Stimulated activated CD8-positive, alpha-beta memory T cell treated with anti-CD3 and anti-CD28 coated beads, Interleukin-4, amount 100 ng/mL, for 4 hours (primary cell): Measurements from ENCODE around the gene DHRS13.

Experiments used
- DNase-seq, 2 donors: peaks; one replicate each; pipeline ENCODE4 v3.0.0-alpha.2; 2020; ENCODE audit warnings: low read depth in 2 of 2, low spot score in 1 of 2

DHRS13 gene

DNA sequence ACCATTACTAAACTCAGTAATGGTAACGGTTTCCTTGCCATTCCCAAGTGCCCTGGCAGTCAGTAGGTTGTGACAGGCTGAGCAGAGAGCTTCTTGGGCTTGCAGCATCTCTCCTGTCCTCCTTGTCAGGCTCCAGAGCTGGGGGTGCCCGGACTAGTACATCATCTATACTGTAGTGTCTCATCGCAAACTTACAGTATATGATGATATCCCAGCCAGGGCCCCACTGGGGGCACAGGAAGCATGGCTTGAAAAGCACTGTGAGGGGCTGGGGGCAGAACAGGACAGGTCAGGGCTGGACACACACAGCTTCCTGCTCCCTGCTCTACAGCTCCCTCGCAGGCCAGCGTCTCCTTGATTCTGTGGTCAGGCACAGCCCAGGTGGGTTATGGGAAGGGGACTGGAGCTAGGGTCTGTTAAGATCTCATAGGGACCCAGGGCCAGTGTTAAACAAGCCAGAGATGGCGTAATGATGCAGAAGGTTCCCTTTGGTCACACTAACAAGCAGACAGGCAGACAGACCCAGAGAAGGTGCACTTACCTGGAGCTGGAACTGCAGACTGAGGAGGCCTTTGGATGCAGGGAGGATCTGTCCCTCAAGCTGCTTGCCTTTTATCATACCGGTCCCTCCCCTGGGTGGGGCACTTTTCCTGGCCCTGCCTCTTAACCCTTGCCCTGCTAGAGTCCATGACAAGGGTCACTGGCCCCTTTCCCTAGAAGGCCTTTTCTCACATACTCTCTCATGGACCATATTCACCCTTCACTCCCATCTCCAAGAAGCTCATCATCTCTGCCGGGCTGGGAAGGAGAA is 41.3 kb downstream of the DHRS13 start:
- no peak for DNase-seq

DNA sequence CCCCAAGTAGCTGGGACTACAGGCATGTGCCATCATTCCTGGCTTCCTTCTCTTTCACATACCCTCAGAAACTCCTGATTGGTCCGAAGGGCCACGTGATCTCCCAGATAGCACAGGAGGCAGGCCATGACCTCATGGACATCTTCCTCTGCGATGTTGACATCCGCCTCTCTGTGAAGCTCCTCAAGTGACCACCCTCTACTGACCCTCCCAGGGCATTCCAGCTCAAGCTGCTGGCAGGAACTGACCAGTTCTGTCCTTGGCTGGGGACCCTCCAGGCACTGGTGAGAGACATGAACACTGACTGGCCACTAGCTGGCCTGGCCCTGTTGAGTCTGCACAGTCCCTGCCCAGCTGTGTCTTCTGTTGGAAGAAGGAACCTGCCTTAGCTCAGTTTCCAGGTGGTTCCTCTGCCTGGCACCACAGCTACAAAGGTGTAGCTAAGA is 42.5 kb downstream of the DHRS13 start:
- DNase-seq: no peak

DNA sequence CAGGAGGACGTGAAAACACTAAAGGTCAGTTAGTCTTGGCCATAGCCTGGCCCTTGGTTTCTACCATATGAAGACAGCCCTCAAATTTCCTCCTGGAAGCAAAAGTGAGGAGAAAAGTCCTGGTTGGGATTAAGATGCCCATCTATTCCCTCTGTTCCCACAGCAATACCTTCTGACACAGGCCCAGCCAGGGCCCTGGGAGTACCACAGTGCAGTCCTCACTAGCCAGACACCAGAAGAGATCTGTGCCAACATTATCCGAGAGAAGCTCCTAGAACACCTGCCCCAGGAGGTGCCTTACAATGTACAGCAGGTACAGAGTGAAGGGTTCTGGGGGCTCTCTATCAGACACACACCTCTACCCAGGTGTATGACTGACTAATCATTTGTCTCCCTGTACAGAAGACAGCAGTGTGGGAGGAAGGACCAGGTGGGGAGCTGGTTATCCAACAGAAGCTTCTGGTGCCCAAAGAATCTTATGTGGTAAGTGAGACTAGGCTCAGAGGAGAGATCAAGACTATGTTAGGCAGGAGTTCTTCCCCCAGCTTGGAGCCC is 44.0 kb downstream of the DHRS13 start:
- no peak for DNase-seq

DNA sequence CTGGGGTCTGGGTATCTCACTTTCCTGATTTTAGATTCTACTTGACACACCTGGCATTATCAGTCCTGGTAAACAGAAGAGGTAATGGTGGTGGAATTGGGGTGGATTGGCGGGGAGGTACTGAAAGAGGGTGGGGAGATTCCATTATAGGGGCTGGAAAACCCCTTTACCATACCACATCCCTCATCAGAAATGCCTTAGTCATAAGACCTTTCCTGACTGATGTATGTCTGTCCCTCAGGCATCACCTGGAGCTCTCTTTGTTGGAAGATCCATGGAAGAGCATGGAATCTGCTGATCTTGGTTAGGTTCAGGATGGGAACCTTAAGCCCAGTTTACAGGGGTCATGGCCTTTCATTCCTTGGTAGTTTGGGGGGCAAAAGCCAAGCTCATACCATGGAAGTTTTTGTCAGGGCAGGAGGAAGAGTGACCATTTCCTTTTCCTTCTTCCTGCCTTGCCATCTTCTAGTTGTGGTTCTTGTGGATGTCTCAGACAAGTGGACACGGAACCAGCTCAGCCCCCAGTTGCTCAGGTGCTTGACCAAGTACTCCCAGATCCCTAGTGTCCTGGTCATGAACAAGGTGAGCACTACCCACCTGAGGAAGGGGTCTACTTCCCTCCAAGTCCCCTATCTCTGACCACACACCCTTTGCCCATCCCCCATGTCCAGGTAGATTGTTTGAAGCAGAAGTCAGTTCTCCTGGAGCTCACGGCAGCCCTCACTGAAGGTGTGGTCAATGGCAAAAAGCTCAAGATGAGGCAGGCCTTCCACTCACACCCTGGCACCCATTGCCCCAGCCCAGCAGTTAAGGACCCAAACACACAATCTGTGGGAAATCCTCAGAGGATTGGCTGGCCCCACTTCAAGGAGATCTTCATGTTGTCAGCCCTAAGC is 44.7 kb downstream of the DHRS13 start:
- no peak for DNase-seq

DNA sequence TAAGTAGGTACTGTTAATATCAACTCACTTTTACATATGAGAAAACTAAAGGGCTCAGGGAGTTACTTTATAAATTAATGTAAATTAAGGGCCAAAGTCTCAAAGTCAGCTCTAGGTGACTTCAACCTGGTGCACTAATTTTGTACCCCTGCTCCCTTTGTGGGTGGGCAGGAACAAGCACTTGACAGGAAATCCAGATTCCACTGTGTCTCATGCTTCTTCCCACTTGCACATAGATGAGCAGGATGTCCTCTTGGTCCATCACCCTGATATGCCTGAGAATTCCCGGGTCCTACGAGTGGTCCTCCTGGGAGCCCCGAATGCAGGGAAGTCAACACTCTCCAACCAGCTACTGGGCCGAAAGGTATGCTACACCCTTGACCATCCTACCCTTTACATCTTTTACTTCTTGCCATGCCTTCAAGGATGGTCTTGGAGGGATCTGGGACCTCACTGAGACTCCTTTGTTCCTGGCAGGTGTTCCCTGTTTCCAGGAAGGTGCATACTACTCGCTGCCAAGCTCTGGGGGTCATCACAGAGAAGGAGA is 46.8 kb downstream of the DHRS13 start:
- no peak for DNase-seq

DNA sequence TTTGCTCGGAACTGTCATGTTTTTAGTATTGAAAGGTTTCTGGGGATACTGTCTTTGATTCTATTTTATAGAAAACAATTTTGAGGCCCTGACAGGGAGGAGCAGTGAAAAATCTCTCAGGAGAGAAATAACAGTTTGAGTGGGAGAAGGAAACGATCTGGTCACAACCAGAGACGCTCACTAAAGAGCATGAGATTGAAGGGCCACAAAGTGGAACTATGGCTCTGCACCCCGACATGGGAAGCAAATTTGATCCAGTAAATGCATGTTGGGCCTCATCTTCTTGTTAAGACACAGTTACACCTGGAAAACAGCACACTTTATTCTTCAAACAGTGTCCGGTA is 47.6 kb downstream of the DHRS13 start:
- no peak for DNase-seq

DNA sequence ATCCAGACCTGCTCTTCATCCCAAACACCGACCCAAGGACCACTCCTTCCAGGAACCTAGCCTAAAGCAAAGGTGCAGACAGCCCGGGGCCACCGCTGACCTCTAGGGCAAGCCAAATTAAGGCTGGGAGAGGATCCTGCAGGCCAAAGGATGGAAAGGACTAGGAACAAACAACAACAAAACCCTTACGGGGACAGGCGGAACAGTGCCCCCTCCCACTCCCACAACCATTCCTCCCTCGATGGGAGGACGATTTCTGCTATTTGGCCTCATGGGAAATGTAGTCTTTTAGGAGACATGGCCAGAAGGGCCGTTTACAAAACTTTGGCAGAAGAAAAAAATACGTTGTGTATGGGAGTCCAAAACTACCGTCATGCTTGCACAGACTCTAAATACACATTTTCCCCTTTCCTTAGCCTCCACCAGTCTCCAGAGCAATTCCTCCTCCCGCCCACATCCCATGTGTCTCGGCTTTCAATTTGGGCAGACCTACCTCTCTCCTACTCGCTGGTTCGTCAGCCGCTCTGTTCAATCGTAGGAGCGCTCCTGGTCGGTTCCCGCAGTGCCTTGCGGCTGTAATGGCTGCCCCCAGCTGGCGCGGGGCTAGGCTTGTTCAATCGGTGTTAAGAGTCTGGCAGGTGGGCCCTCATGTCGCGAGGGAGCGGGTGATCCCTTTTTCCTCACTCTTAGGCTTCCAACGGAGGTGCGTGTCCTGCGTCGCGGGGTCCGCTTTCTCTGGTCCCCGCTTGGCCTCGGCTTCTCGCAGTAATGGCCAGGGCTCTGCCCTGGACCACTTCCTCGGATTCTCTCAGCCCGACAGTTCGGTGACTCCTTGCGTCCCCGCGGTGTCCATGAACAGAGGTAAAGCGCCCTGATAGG is 48.2 kb downstream of the DHRS13 start, which contains the start of gene ERAL1:
Gene ERAL1, plus strand, starts transcription at position 560 of the 879 bp plus-strand sequence. Its CDS starts 19 bp downstream, at position 579.
- peak; percentile 62 to 68 for DNase-seq

DNA sequence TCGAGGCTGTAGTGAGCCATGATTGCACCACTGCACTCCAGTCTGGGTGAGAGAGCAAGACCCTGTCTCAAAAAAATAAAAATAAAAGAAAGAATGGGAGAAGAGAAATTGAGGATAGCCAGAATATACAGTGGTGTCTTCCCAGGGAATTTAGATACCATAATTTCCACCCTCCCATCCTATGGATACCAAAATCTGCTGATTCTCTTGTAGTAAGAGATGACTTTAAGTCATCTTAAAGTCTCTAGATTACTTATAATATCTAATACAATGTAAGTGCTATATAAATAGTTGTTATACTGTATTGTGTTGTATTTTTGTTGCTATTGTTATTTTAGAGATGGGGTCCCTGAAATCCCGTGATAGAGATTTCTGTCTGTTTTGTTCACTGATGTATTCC is 49.6 kb downstream of the DHRS13 start:
- no peak for DNase-seq

DNA sequence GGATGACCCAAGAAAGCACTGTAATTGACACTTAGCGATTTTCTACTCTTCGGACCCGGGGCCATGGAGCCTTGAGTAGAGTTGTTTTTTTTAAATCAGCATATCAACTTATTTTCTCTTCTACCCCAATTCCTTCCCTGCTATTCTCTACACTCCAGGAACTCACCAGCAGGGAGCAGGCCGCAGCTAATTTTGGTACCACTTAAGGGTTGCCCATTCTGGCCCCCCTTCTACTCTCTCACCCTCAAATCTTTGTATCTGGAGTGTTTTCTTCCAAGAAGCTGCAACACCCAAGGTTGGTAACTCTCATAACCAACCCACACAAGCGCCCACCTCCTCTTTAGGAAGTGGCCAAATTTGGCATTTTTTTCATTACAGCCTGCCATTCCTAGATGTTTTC is 53.6 kb downstream of the DHRS13 start:
- no peak for DNase-seq

DNA sequence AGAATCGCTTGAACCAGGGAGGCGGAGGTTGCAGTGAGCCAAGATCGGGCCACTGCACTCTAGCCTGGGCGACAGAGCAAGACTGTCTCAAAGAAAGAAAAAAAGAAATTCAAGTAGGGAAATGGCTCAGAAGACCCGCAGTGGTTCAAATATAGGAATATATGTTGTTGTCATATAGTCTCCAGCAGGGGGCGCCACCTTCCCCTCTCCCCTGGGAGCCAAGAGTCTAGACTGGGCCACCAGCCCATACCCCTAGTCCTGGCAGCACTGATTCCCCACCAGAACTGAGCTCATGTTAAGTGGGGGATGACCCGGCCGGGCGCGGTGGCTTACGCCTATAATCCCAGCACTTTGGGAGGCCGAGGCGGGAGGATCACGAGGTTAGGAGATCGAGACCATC is 54.2 kb downstream of the DHRS13 start:
- DNase-seq: peak; percentile 15 to 30
